Thyroid gland (tissue), 4 donors: ENCODE data around the gene LCNL1. TPM values are rescaled to one million over a fixed set of nuclear protein-coding genes. Genes with fewer than 3 reads are reported as not detected.

Source experiments
- DNase-seq, 2 donors: peaks; one replicate each; pipeline ENCODE4 v3.0.0-alpha.2; 2019
- H3K27ac ChIP-seq, 3 donors: fragments of 200-600 bp; sonication (generic); 1 replicate in 2 of 3; 2 replicates in 1 of 3; pipeline ENCODE4 v1.5.1; 2016 to 2019; ENCODE audit warnings: mild to moderate bottlenecking in 1 of 3, moderate library complexity in 1 of 3
- H3K27me3 ChIP-seq: fragments of 200-600 bp; sonication (generic); one replicate; pipeline ENCODE4 v1.5.1; 2019
- H3K36me3 ChIP-seq, 2 donors: fragments of 200-600 bp; sonication (generic); one replicate each; pipeline ENCODE4 v1.5.1; 2016 to 2019
- H3K4me1 ChIP-seq, 2 donors: fragments of 200-600 bp; sonication (generic); one replicate each; pipeline ENCODE4 v1.5.1; 2017 to 2019
- H3K4me3 ChIP-seq, 3 donors: fragments of 200-600 bp; sonication (generic); replicated peaks in 1 of 3; 1 replicate in 2 of 3; 2 replicates in 1 of 3; pipeline ENCODE4 v1.5.1; 2016; ENCODE audit warnings: mild to moderate bottlenecking in 1 of 3
- H3K9me3 ChIP-seq: fragments of 200-600 bp; sonication (generic); one replicate; pipeline ENCODE4 v1.5.1; 2017
- POLR2A ChIP-seq, 2 donors: fragments of 450-650 bp; IDR thresholded peaks; one replicate each; pipeline ENCODE4 v1.6.1; 2017; ENCODE audit warnings: antibody characterized with exemption in 2 of 2, mild to moderate bottlenecking in 2 of 2, moderate library complexity in 1 of 2
- WGBS, 2 donors: methylation state at CpG; one replicate each; pipeline ENCODE4 v1.1.5; 2017; 5-methylcytosine and 5-hydroxymethylcytosine counted together
- intact Hi-C: fragments of 100-400 bp; cut with DNase I; formaldehyde crosslinking; loops from one replicate; pipeline ENCODE4 v1.15.1; 2023
- total RNA-seq, 4 donors: library from RNA; depleted of rRNA; stranded (reverse); fragments of >200 nt; gene quantifications; one replicate each; pipeline ENCODE4 v1.2.3, GENCODE V29; 2016
- TF ChIP-seq, protein P1 (sequence below), 6 experiments: fragments of 200-600 bp in 3 of 6; fragments of 450-650 bp in 3 of 6; sonication (generic) in 3 of 6; IDR thresholded peaks; one replicate each; pipeline ENCODE4 v1.5.1; 2016 to 2019; ENCODE audit warnings: antibody characterized with exemption in 6 of 6, mild to moderate bottlenecking in 2 of 6, inconsistent platforms in 1 of 6, moderate library complexity in 1 of 6

The LCNL1 gene
- total RNA-seq, 4 donors from 2014 or later: 0.54 TPM; not detected in 3

DNA sequence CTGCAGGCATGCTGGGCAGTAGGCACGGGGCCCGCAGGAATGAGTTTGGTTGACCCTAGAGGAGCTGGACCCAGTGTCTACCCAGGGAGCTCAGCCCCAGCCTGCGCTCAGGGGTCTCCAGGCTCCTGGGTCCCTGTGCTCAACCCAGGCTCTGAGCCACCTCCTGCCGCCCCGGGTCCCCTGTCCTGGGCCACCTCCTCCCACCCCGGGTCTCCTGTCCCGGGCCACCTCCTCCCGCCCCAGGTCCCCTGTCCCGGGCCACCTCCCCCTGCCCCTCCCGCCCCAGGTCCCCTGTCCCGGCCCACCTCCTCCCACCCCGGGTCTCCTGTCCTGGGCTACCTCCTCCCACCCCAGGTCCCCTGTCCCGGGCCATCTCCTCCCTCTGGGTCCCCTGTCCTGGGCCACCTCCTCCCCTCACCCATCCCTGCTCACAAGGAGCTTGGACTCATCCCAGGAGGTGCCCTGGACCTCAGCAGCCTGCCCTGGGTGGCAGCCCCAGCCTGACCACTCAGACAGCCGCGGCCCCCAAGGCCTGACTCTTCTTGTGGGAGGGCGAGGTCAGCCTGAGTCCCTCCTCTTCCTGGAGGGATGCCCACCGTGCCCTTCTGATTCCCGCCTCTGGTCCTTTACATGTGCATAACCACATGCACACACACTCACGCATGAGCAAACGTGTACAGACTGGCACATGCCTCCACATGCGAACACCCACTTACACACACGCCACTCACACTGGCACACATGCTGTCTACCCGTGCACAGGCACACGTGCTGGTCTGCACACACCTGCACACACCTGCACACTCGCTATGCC lies 28.3 kb upstream of the LCNL1 start:
- Histone ChIP-seq H3K9me3 (no peaks in the 10 kb centered on the region), H3K27ac (no peak overlapping the region), H3K27me3 (no peaks in the 10 kb centered on the region), H3K4me3 (no peak overlapping the region), H3K36me3 (no peaks in the 10 kb centered on the region), H3K4me1 (peaks cover 30 to 45% of the 10 kb centered on the region in 2 donors)
- intact Hi-C loops: loop anchor here (5.0 kb wide), 1 partner anchor 43 kb away; the partner anchor contains the start of gene CLIC3
- WGBS, 2 donors: 86 to 87% methylated on average over 15 to 17 of the region's 25 CpGs
- DNase-seq: no peak
- TF ChIP-seq, protein P1, sequence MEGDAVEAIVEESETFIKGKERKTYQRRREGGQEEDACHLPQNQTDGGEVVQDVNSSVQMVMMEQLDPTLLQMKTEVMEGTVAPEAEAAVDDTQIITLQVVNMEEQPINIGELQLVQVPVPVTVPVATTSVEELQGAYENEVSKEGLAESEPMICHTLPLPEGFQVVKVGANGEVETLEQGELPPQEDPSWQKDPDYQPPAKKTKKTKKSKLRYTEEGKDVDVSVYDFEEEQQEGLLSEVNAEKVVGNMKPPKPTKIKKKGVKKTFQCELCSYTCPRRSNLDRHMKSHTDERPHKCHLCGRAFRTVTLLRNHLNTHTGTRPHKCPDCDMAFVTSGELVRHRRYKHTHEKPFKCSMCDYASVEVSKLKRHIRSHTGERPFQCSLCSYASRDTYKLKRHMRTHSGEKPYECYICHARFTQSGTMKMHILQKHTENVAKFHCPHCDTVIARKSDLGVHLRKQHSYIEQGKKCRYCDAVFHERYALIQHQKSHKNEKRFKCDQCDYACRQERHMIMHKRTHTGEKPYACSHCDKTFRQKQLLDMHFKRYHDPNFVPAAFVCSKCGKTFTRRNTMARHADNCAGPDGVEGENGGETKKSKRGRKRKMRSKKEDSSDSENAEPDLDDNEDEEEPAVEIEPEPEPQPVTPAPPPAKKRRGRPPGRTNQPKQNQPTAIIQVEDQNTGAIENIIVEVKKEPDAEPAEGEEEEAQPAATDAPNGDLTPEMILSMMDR (IDR thresholded peaks at IDR 0.05): no peak
- no peak for TF ChIP-seq POLR2A (IDR thresholded peaks at IDR 0.05)

- 88 to 91% methylated on average over 6 to 7 of the region's 14 CpGs for WGBS, 2 donors
- DNase-seq: no peak
- Histone ChIP-seq H3K9me3 (no peaks in the 10 kb centered on the region), H3K4me1 (peaks cover 27 to 47% of the 10 kb centered on the region in 2 donors), H3K27ac (no peak overlapping the region), H3K4me3 (no peak overlapping the region), H3K27me3 (no peaks in the 10 kb centered on the region), H3K36me3 (no peaks in the 10 kb centered on the region)
- intact Hi-C loops: no loop called here
- TF ChIP-seq, protein P1 (IDR thresholded peaks at IDR 0.05): no peak
- TF ChIP-seq POLR2A (IDR thresholded peaks at IDR 0.05): no peak
Observed at GRCh38 chr9:136955202-136955942, 27.4 kb upstream of the LCNL1 start.

DNA sequence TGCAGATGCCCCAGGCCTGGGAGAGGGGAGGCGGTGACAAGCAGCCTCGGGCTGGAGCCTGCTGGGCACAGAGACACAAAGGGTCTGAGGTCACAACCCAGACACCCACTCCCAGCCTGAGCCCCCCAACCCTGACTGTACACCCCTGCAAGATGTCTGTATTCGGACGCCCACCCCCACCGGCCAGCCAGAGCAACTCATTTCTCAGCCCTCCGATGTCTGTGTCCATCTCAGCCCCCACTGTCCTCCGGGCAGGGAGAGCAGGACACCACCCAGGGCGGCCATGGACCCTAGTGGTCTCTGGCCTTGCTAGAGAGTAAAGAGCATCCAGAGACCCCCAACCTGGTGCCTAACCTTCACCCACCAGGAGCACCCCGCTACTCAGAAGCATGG lies 26.9 kb upstream of the LCNL1 start:
- Histone ChIP-seq H3K36me3 (no peaks in the 10 kb centered on the region), H3K27ac (no peak overlapping the region), H3K4me1 (peaks cover 24 to 46% of the 10 kb centered on the region in 2 donors), H3K27me3 (no peaks in the 10 kb centered on the region), H3K9me3 (no peaks in the 10 kb centered on the region), H3K4me3 (no peak overlapping the region)
- DNase-seq: no peak
- TF ChIP-seq, protein P1 (IDR thresholded peaks at IDR 0.05): no peak
- TF ChIP-seq POLR2A (IDR thresholded peaks at IDR 0.05): no peak
- intact Hi-C loops: no loop called here
- WGBS, 2 donors: 93 to 94% methylated on average over 7 to 8 of the region's 9 CpGs

- DNase-seq: no peak
- Histone ChIP-seq H3K4me1 (peaks cover 19 to 46% of the 10 kb centered on the region in 2 donors), H3K36me3 (no peaks in the 10 kb centered on the region), H3K27me3 (no peaks in the 10 kb centered on the region), H3K4me3 (no peak overlapping the region), H3K9me3 (no peaks in the 10 kb centered on the region), H3K27ac (no peak overlapping the region)
- TF ChIP-seq, protein P1 (IDR thresholded peaks at IDR 0.05): no peak
- no peak for TF ChIP-seq POLR2A (IDR thresholded peaks at IDR 0.05)
- WGBS, 2 donors: 95 to 98% methylated on average over 4 of the region's 4 CpGs
- intact Hi-C loops: no loop called here
Observed at GRCh38 chr9:136956604-136957003, 26.2 kb upstream of the LCNL1 start.

DNA sequence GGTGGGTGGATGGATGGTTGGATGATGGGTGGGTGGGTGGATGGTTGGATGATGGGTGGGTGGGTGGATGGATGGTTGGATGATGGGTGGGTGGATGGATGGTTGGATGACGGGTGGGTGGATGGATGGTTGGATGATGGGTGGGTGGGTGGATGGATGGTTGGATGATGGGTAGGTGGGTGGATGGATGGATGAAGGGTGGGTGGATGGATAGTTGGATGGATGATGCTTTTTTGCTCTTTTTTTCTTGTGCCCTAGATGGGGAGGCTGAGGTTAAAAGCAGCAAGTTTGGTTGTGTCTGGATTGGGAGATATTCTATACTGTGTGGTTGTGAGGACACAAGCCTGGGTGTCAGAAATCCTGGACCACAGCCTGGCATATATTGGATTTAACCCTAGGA lies 25.3 kb upstream of the LCNL1 start:
- no peaks in the 10 kb centered on the region for H3K36me3 ChIP-seq
- no peak for DNase-seq
- 84 to 86% methylated on average over 1 of the region's 1 CpG for WGBS, 2 donors
- intact Hi-C loops: no loop called here
- TF ChIP-seq, protein P1 (IDR thresholded peaks at IDR 0.05): no peak
- no peak for TF ChIP-seq POLR2A (IDR thresholded peaks at IDR 0.05)
- peaks cover 10 to 38% of the 10 kb centered on the region in 2 donors for H3K4me1 ChIP-seq
- H3K4me3 ChIP-seq: no peak overlapping the region
- H3K9me3 ChIP-seq: no peaks in the 10 kb centered on the region
- no peak overlapping the region for H3K27ac ChIP-seq
- no peaks in the 10 kb centered on the region for H3K27me3 ChIP-seq
